H1 (cell line): ENCODE data around the gene LRRC43. TPM values are rescaled to one million over a fixed set of nuclear protein-coding genes. Genes with fewer than 3 reads are reported as not detected.

ENCODE experiments used
- EP300 ChIP-seq, 2 experiments: IDR thresholded peaks; 1 replicate in 1 of 2; 2 replicates in 1 of 2; pipeline ENCODE4 v1.6.1; 2011 to 2012; ENCODE audit warnings: low read depth in 2 of 2, low read length in 2 of 2, mild to moderate bottlenecking in 2 of 2, borderline replicate concordance in 1 of 2, inconsistent platforms in 1 of 2, moderate library complexity in 1 of 2
- RNF2 ChIP-seq: fragments of 200-900, 300-1000 bp; sonication (generic); IDR thresholded peaks from 2 replicates; pipeline ENCODE4 v1.7.1; 2016; ENCODE audit warnings: borderline replicate concordance, low read depth, mild to moderate bottlenecking, antibody characterized with exemption, low read length; ENCODE audit not compliant: poor library complexity, severe bottlenecking; ENCODE audit errors: missing control alignments
- USF2 ChIP-seq: IDR thresholded peaks from 2 replicates; pipeline ENCODE4 v1.6.1; 2011; ENCODE audit warnings: low read length, improper control_type of control experiment
- polyA plus RNA-seq, 7 experiments: library from polyadenylated mRNA; depleted of rRNA in 3 of 7; stranded (reverse) in 5 of 7; unstranded in 2 of 7; fragments of >200 nt in 5 of 7; fragments of 200-250 nt in 2 of 7; gene quantifications; 1 replicate in 5 of 7; 2 replicates in 1 of 7; 4 replicates in 1 of 7; pipeline versions ENCODE4 v1.2.1 to v1.2.3, GENCODE V29; 2011 to 2013; ENCODE audit warnings: missing spikeins in 2 of 7, mixed read lengths in 2 of 7
- total RNA-seq: library from RNA; stranded (reverse); fragmentation: NEBNext Ultra II Directional; extraction: Animal tissue kit (Norgen Biotek cat#: 25700); gene quantifications from 2 replicates; pipeline ENCODE4 v1.2.1, GENCODE V29; 2021
- TF ChIP-seq, protein P1 (sequence below): fragments of 300-600 bp; sonication (generic); IDR thresholded peaks from 2 replicates; pipeline ENCODE4 v1.7.1; 2012; ENCODE audit warnings: low read length, moderate library complexity, mild to moderate bottlenecking, inconsistent platforms; ENCODE audit not compliant: insufficient replicate concordance
- TF ChIP-seq, protein P2 (sequence below): IDR thresholded peaks from 2 replicates; pipeline ENCODE4 v1.6.1; 2012; ENCODE audit warnings: low read length, inconsistent platforms

LRRC43 gene
- total and polyA plus RNA-seq, 2 of the 8 experiments (the other 6 are each of a cell fraction or from before 2014, with no cell fraction given) = 0.35 to 0.44 TPM

DNA sequence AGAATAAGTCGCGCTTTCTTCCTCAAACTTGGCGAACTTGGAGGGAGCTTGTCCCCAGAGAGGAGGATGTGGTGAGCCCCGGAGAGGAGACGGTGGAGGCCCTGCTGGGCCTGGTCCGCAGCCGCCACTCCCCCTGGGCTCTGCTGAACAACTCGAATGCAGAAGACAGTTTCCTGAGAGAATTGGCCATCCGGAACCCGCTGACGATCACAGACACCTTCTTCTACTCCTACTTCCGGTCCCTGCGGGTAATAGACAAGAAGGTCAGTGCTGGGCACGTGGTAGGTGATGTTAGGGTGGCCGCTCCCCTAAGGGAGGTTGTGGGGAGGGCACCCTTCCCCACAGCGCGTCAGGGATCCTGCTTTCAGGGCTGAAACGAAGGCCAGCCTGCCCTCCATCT, 1.6 kb downstream of the LRRC43 start (continued):
- TF ChIP-seq, protein P1, sequence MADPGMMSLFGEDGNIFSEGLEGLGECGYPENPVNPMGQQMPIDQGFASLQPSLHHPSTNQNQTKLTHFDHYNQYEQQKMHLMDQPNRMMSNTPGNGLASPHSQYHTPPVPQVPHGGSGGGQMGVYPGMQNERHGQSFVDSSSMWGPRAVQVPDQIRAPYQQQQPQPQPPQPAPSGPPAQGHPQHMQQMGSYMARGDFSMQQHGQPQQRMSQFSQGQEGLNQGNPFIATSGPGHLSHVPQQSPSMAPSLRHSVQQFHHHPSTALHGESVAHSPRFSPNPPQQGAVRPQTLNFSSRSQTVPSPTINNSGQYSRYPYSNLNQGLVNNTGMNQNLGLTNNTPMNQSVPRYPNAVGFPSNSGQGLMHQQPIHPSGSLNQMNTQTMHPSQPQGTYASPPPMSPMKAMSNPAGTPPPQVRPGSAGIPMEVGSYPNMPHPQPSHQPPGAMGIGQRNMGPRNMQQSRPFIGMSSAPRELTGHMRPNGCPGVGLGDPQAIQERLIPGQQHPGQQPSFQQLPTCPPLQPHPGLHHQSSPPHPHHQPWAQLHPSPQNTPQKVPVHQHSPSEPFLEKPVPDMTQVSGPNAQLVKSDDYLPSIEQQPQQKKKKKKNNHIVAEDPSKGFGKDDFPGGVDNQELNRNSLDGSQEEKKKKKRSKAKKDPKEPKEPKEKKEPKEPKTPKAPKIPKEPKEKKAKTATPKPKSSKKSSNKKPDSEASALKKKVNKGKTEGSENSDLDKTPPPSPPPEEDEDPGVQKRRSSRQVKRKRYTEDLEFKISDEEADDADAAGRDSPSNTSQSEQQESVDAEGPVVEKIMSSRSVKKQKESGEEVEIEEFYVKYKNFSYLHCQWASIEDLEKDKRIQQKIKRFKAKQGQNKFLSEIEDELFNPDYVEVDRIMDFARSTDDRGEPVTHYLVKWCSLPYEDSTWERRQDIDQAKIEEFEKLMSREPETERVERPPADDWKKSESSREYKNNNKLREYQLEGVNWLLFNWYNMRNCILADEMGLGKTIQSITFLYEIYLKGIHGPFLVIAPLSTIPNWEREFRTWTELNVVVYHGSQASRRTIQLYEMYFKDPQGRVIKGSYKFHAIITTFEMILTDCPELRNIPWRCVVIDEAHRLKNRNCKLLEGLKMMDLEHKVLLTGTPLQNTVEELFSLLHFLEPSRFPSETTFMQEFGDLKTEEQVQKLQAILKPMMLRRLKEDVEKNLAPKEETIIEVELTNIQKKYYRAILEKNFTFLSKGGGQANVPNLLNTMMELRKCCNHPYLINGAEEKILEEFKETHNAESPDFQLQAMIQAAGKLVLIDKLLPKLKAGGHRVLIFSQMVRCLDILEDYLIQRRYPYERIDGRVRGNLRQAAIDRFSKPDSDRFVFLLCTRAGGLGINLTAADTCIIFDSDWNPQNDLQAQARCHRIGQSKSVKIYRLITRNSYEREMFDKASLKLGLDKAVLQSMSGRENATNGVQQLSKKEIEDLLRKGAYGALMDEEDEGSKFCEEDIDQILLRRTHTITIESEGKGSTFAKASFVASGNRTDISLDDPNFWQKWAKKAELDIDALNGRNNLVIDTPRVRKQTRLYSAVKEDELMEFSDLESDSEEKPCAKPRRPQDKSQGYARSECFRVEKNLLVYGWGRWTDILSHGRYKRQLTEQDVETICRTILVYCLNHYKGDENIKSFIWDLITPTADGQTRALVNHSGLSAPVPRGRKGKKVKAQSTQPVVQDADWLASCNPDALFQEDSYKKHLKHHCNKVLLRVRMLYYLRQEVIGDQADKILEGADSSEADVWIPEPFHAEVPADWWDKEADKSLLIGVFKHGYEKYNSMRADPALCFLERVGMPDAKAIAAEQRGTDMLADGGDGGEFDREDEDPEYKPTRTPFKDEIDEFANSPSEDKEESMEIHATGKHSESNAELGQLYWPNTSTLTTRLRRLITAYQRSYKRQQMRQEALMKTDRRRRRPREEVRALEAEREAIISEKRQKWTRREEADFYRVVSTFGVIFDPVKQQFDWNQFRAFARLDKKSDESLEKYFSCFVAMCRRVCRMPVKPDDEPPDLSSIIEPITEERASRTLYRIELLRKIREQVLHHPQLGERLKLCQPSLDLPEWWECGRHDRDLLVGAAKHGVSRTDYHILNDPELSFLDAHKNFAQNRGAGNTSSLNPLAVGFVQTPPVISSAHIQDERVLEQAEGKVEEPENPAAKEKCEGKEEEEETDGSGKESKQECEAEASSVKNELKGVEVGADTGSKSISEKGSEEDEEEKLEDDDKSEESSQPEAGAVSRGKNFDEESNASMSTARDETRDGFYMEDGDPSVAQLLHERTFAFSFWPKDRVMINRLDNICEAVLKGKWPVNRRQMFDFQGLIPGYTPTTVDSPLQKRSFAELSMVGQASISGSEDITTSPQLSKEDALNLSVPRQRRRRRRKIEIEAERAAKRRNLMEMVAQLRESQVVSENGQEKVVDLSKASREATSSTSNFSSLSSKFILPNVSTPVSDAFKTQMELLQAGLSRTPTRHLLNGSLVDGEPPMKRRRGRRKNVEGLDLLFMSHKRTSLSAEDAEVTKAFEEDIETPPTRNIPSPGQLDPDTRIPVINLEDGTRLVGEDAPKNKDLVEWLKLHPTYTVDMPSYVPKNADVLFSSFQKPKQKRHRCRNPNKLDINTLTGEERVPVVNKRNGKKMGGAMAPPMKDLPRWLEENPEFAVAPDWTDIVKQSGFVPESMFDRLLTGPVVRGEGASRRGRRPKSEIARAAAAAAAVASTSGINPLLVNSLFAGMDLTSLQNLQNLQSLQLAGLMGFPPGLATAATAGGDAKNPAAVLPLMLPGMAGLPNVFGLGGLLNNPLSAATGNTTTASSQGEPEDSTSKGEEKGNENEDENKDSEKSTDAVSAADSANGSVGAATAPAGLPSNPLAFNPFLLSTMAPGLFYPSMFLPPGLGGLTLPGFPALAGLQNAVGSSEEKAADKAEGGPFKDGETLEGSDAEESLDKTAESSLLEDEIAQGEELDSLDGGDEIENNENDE = no peak
- no peak for TF ChIP-seq USF2
- no peak for TF ChIP-seq RNF2
- TF ChIP-seq EP300 (IDR thresholded peaks at IDR 0.05; ENCODE audit: borderline replicate concordance in 1 of 2, low read depth in 2 of 2, low read length in 2 of 2) = no peak
- TF ChIP-seq, protein P2, sequence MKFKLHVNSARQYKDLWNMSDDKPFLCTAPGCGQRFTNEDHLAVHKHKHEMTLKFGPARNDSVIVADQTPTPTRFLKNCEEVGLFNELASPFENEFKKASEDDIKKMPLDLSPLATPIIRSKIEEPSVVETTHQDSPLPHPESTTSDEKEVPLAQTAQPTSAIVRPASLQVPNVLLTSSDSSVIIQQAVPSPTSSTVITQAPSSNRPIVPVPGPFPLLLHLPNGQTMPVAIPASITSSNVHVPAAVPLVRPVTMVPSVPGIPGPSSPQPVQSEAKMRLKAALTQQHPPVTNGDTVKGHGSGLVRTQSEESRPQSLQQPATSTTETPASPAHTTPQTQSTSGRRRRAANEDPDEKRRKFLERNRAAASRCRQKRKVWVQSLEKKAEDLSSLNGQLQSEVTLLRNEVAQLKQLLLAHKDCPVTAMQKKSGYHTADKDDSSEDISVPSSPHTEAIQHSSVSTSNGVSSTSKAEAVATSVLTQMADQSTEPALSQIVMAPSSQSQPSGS = no peak
